ENCODE results near the gene WDR1. TPM values are rescaled to one million over a fixed set of nuclear protein-coding genes. Genes with fewer than 3 reads are reported as not detected.

WDR1 gene
- total RNA-seq, 1 donor from 2014 or later, result 157 TPM

- H3K4me1 ChIP-seq, result peaks cover 50% of the 10 kb centered on the region
- H3K27ac ChIP-seq (replicated peaks), result peak overlapping the region; percentile 64
- no peak for TF ChIP-seq CTCF (IDR thresholded peaks at IDR 0.05; ENCODE audit: borderline replicate concordance)
- no peaks in the 10 kb centered on the region for H3K9me3 ChIP-seq (replicated peaks)
- H3K27me3 ChIP-seq (ENCODE audit: low read depth), result no peaks in the 10 kb centered on the region
- no peak for DNase-seq
- intact Hi-C loops (cut with micrococcal nuclease), result no loop called here
- no peak overlapping the region for H3K4me3 ChIP-seq
- peaks cover 87% of the 10 kb centered on the region for H3K36me3 ChIP-seq
Measured at GRCh38 chr4:10077076-10077475, 39.5 kb downstream of the WDR1 start.

GRCh38 chr4:10075953-10076391 is 40.6 kb downstream of the WDR1 start:
- intact Hi-C loops (cut with micrococcal nuclease), result no loop called here
- peaks cover 76% of the 10 kb centered on the region for H3K36me3 ChIP-seq
- H3K4me3 ChIP-seq, result no peak overlapping the region
- TF ChIP-seq CTCF (IDR thresholded peaks at IDR 0.05; ENCODE audit: borderline replicate concordance), result no peak
- H3K9me3 ChIP-seq (replicated peaks), result no peaks in the 10 kb centered on the region
- H3K27ac ChIP-seq (replicated peaks), result peak overlapping the region; percentile 20
- peaks cover 44% of the 10 kb centered on the region for H3K4me1 ChIP-seq
- H3K27me3 ChIP-seq (ENCODE audit: low read depth), result no peaks in the 10 kb centered on the region
- DNase-seq, result peak; percentile 16

GRCh38 chr4:10075158-10075863 is 41.3 kb downstream of the WDR1 start:
- Histone ChIP-seq H3K27me3 (ENCODE audit: low read depth) (no peaks in the 10 kb centered on the region), H3K4me1 (peaks cover 38% of the 10 kb centered on the region), H3K4me3 (no peak overlapping the region), H3K9me3 (replicated peaks) (no peaks in the 10 kb centered on the region), H3K36me3 (peaks cover 69% of the 10 kb centered on the region), H3K27ac (replicated peaks) (peak overlapping the region; percentile 20)
- peak; percentile 13 for DNase-seq
- intact Hi-C loops (cut with micrococcal nuclease), result no loop called here
- no peak for TF ChIP-seq CTCF (IDR thresholded peaks at IDR 0.05; ENCODE audit: borderline replicate concordance)

GRCh38 chr4:10074767-10075105 is 41.9 kb downstream of the WDR1 start:
- peaks cover 32% of the 10 kb centered on the region for H3K4me1 ChIP-seq
- H3K27ac ChIP-seq (replicated peaks), result no peak overlapping the region
- no peaks in the 10 kb centered on the region for H3K9me3 ChIP-seq (replicated peaks)
- H3K27me3 ChIP-seq (ENCODE audit: low read depth), result no peaks in the 10 kb centered on the region
- TF ChIP-seq CTCF (IDR thresholded peaks at IDR 0.05; ENCODE audit: borderline replicate concordance), result peak; percentile 41
- H3K36me3 ChIP-seq, result peaks cover 63% of the 10 kb centered on the region
- H3K4me3 ChIP-seq, result no peak overlapping the region
- intact Hi-C loops (cut with micrococcal nuclease), result no loop called here
- DNase-seq, result peak; percentile 13

GRCh38 chr4:10074076-10074766 is 42.4 kb downstream of the WDR1 start:
- no peak for TF ChIP-seq CTCF (IDR thresholded peaks at IDR 0.05; ENCODE audit: borderline replicate concordance)
- no peaks in the 10 kb centered on the region for H3K27me3 ChIP-seq (ENCODE audit: low read depth)
- H3K4me3 ChIP-seq, result no peak overlapping the region
- no peak overlapping the region for H3K27ac ChIP-seq (replicated peaks)
- intact Hi-C loops (cut with micrococcal nuclease), result no loop called here
- peaks cover 27% of the 10 kb centered on the region for H3K4me1 ChIP-seq
- peaks cover 61% of the 10 kb centered on the region for H3K36me3 ChIP-seq
- DNase-seq, result no peak
- no peaks in the 10 kb centered on the region for H3K9me3 ChIP-seq (replicated peaks)
